Subcutaneous abdominal adipose tissue (tissue), 5 donors: Measurements from ENCODE around the gene KDELR3.
A peak's percentile ranks its signal among the peaks of the same experiment; 100 is the strongest.

Experiments
- H3K27ac ChIP-seq: one replicate; pipeline ENCODE4 v1.7.0; 2013; ENCODE audit warnings: low read depth, mild to moderate bottlenecking, inconsistent platforms, low read length, moderate library complexity
- H3K27me3 ChIP-seq, 5 donors: one replicate each; pipeline ENCODE4 v1.7.0; 2013; ENCODE audit warnings: low read length in 5 of 5, inconsistent platforms in 1 of 5; ENCODE audit not compliant: control insufficient read depth in 5 of 5, insufficient read depth in 4 of 5
- H3K36me3 ChIP-seq, 5 donors: one replicate each; pipeline ENCODE4 v1.7.0; 2013; ENCODE audit warnings: low read length in 5 of 5; ENCODE audit not compliant: control insufficient read depth in 5 of 5, insufficient read depth in 5 of 5
- H3K4me1 ChIP-seq, 5 donors: one replicate each; pipeline ENCODE4 v1.7.0; 2013; ENCODE audit warnings: low read length in 5 of 5, mild to moderate bottlenecking in 3 of 5, moderate library complexity in 1 of 5; ENCODE audit not compliant: control insufficient read depth in 5 of 5, insufficient read depth in 5 of 5
- H3K4me3 ChIP-seq, 5 donors: one replicate each; pipeline ENCODE4 v1.7.0; 2013; ENCODE audit warnings: low read length in 5 of 5, low read depth in 1 of 5
- H3K9ac ChIP-seq, 5 donors: one replicate each; pipeline ENCODE4 v1.7.0; 2013; ENCODE audit warnings: low read length in 5 of 5, mild to moderate bottlenecking in 4 of 5, moderate library complexity in 3 of 5
- H3K9me3 ChIP-seq, 5 donors: one replicate each; pipeline ENCODE4 v1.7.0; 2013; ENCODE audit warnings: low read length in 5 of 5; ENCODE audit not compliant: control insufficient read depth in 5 of 5
- donor health status: healthy.
- donor health status: healthy.
- donor health status: healthy.
- donor health status: healthy.
- donor health status: healthy.

KDELR3 gene

DNA sequence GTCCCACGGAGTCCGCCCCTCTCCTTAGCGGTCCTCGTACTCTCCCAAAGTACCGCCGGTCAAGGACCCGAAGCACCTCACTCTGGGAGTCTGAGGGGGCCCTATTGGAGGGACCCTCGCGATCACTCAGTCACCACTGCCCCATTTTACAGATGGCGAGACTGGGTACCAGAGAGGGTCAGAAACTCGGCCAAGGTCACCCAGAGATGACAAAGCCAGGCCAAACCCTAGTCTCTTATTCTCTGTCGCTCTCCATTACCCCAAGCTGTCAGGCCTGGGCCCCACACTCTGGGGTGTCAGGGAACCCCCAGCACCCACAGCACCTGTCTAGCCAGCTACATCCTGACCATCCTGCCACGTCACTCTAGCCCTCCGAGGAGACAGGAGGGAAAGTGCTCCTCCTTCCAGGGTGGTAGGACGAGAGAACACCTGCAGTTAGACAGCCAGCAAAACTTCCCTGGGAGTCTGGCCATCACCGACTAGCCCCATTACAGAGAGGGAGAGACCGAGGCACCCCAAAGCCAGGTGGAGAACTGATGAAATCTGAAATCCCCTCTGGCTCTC is 11.5 kb upstream of the KDELR3 start:
- Histone ChIP-seq H3K36me3 (no peaks in the 10 kb centered on the region), H3K4me3 (no peak overlapping the region), H3K9me3 (no peaks in the 10 kb centered on the region), H3K27ac (no peak overlapping the region), H3K4me1 (peaks cover 0 to 15% (median 9%) of the 10 kb centered on the region in 5 donors), H3K9ac (no peak overlapping the region), H3K27me3 (peaks cover 36 to 59% (median 56%) of the 10 kb centered on the region in 5 donors)

DNA sequence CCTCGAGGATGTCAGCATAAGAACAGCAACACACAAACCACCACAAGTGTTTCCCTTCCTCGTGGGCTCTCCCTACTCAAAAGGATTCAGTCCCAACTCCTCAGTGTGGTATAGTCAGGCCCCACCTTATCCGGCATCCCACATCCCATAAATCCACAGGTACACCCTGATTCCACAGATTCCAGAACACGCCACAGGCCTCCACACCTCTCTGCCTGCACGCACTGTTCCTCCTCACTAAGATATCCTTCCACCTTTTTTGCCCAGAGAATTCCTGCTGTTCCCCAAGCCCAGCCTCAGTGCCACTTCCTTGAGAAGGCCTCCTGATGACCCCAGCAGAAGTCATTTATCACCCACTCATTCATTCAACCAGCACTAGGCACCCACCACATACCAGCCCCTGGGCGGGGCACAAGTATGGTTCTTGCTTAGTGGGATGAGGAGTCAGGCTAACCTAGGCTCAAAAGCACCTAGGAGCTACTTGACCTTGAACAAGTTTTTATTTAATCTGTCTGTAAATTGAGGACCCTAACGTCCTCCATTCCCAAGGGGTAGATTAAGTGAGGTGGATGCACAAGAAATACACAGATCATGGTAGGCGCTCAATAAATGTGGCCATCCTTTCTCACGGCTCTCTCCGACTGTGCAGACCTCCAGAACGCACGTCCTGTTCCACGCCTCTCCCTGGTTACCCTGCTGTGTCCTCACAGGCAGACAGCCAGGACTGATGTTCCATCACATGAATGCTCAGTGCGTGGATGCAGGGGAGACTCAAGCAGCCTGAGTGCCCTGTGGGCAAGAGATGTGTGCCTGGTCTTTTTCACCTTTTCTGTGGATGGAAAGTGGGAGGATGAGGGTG is 10.8 kb upstream of the KDELR3 start:
- H3K27me3 ChIP-seq = peaks cover 37 to 60% (median 54%) of the 10 kb centered on the region in 5 donors
- H3K9ac ChIP-seq = no peak overlapping the region

DNA sequence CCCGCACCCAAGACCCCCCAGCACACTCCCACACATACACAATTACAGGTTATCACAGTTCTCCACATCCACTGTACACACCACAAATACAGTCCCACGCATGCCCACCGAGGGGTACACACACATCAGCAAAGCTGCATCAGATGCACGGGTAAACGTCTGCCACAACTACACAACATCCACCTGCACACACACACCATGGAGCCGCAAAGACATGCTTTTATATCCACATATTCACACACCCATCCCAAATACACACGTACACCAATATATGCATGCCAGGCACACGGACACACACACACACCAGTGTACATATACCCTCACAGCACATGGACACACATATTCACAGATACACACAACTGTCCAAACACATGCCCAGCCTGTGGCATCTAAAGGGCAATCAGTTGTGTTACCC is 7.5 kb upstream of the KDELR3 start:
- H3K4me3 ChIP-seq = no peak overlapping the region
- H3K27me3 ChIP-seq = peaks cover 24 to 47% (median 35%) of the 10 kb centered on the region in 5 donors

More for the DNA sequence above, 10.8 kb upstream of the KDELR3 start:
- Histone ChIP-seq H3K4me1 (peaks cover 0 to 22% (median 16%) of the 10 kb centered on the region in 5 donors), H3K4me3 (no peak overlapping the region), H3K36me3 (no peaks in the 10 kb centered on the region), H3K27ac (no peak overlapping the region), H3K9me3 (no peaks in the 10 kb centered on the region)

DNA sequence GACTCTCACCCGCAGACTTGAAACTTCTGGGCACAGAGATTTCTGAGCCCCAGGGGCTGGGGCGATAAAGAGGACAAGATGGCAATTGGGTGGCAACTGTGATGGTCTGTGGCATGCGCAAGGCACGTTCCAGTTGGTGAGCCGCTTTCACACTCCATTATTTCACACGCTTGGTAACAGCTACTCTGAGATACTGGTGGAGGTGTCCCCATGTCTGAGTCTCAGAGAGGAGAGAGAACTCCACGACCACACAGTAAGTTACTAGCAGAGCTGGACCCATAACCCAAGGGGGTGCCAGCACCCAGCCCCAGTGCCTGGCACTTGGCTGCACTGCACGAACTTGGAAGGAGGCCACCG is 6.9 kb upstream of the KDELR3 start:
- peaks cover 0 to 22% (median 19%) of the 10 kb centered on the region in 5 donors for H3K4me1 ChIP-seq
- no peaks in the 10 kb centered on the region for H3K9me3 ChIP-seq
- H3K9ac ChIP-seq = no peak overlapping the region
- H3K27me3 ChIP-seq = peaks cover 24 to 43% (median 35%) of the 10 kb centered on the region in 5 donors
- no peaks in the 10 kb centered on the region for H3K36me3 ChIP-seq
- no peak overlapping the region for H3K27ac ChIP-seq
- H3K4me3 ChIP-seq = no peak overlapping the region

More for the DNA sequence above, 7.5 kb upstream of the KDELR3 start:
- H3K9me3 ChIP-seq = no peaks in the 10 kb centered on the region
- no peak overlapping the region for H3K9ac ChIP-seq
- no peaks in the 10 kb centered on the region for H3K36me3 ChIP-seq
- H3K27ac ChIP-seq = no peak overlapping the region
- peaks cover 0 to 22% (median 20%) of the 10 kb centered on the region in 5 donors for H3K4me1 ChIP-seq

DNA sequence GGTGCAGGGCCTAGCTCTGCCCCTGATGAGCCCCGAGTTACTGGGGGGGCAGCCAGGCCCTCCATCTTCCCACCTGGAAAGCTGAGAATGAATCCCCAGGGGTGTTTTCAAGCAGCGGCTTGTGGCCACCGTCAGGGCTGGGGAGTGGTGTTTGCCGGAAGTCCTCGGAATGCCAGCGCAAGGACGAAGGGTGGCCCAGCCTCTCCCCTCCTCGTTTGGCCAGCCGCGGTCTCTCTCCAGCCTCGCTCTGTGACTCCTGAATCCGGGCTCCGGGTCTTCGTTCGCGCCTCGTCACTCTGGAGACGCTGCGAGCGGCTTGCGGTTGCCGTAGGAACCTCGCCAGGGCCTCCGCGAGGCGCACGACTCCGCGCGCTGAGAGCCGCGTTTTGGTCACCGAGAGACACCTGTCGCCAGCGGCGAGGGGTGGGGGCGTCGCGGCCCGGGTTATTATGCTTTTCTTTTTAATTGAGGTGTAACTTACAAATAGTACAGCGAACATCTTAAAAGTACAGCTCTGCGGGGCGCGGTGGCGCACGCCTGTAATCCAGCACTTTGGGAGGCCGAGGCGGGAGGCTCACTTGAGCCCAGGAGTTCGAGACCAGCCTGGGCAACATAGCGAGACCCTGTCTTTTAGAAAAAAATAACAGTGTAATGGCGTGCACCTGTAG is 6.3 kb upstream of the KDELR3 start:
- Histone ChIP-seq H3K27me3 (peaks cover 21 to 38% (median 31%) of the 10 kb centered on the region in 5 donors), H3K27ac (no peak overlapping the region), H3K4me1 (peaks cover 0 to 22% (median 19%) of the 10 kb centered on the region in 5 donors), H3K9ac (no peak overlapping the region), H3K4me3 (peak overlapping the region in 2 of 5 donors; percentile 11 to 13), H3K9me3 (no peaks in the 10 kb centered on the region), H3K36me3 (no peaks in the 10 kb centered on the region)

DNA sequence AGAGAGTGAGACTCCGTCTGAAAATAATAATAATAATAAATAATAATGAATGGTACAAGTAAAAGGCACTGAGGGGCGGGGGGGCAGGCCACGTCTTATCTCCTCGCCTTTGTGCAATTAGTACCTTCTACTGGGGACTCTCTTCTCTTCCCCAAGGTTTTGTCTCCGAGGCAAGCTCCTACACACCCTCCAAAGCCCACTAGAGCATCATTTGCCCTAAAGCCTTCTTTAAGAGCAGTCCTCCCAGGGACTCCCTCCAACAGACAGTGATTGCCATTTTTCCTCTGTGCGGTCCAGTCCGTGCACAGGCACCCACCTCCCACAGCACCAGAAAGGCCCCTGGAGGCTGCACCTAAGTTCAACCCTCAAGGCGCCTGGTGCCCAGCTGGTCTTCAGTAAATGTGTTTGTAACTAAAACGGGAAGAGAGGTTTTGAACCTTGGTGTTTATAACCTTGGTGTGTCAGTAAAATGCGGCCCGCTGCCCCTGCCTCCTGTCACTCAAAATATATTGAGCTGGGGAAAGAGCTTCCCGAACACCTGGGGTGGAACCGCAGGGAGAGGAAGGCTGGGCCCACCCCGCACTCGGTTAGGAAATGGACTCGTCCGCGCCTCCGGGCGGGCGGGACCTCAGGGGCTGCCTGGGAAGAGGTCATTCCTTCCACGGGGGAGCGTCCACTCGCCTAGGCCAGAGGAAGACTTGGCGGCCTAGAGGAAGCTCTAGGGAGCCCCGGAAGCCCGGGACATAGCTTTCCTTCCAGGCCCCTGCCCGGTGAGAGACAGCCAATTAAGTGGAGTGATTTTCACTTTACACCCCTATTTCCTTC is 4.7 kb upstream of the KDELR3 start:
- Histone ChIP-seq H3K4me1 (peaks cover 0 to 32% (median 28%) of the 10 kb centered on the region in 5 donors), H3K9ac (peak overlapping the region in 1 of 5 donors; percentile 41), H3K36me3 (no peaks in the 10 kb centered on the region), H3K27ac (no peak overlapping the region), H3K4me3 (no peak overlapping the region), H3K9me3 (no peaks in the 10 kb centered on the region), H3K27me3 (peaks cover 11 to 26% (median 16%) of the 10 kb centered on the region in 5 donors)

DNA sequence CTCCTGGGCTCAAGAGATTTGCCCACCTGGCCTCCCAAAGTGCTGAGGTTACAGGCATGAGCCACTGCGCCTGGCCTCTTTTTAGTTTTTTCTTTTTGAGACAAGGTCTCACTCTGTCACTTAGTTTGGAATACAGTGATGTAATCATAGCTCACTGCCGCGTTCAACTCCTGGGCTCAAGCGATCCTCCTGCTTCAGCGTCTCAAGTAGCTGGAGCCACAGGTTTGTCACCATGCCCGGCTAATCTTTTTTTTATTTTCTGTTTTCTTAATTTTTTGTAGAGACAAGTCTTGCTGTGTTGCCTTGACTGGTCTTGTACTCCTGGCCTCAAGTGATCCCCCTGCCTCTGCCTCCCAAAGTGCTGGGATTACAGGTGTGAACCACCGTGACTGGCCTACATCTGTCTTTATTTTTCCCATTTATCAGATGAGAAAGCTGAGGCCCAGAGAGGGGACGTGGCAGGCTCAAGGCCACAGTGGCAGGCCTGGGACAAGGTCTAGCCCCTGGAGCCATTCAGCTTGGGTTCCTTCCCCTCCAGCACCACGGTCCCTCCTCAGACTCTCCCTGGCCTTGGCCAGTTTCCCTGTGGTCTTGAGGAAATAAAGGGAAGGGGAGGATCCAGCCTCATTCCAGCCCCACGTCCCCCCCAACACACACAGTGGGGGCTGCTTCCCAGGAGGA is 2.8 kb upstream of the KDELR3 start:
- Histone ChIP-seq H3K4me1 (peaks cover 0 to 43% (median 39%) of the 10 kb centered on the region in 5 donors), H3K27me3 (peaks cover 4 to 10% (median 5%) of the 10 kb centered on the region in 5 donors), H3K9ac (no peak overlapping the region), H3K36me3 (no peaks in the 10 kb centered on the region), H3K4me3 (no peak overlapping the region), H3K9me3 (no peaks in the 10 kb centered on the region), H3K27ac (no peak overlapping the region)

DNA sequence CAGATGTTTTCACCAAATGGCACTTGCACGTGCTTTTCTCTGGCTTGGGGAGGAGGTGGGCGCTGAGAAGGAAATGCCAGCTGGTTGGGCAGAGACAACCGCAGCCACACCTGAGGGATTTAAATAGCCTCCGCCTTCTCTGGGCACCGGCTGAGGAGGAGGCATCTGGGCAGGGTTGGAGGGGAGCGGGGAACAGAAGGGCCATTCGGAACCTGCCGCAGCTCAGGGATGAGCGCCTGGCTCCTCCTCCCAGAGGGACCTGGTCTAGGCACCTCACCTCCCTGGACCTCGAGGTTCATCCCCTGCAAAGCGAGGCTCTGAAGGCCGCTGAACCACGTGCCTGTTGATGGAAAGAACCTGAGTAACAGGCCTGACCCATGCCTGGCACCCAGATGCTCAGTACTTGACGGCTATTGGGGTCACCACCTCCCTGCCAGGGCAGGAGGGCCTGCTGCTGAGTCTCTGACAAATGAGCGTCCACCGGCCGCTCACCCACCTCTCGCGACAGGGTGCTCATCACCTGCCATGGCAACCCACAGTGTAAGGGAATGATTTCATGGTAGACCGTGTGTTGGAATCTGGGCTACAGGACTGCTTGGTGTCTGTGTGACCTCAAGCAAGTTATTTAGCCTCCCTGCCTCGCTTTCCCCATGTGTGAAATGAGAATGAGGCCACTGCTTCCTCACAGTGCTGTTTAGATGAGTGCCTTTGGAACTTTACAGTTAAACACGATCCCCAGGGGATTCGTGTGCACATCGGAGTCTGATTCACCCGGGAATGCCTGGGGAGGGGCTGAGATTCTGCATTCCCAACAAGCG is 2.0 kb upstream of the KDELR3 start:
- H3K4me3 ChIP-seq = no peak overlapping the region
- no peaks in the 10 kb centered on the region for H3K36me3 ChIP-seq
- H3K27ac ChIP-seq = no peak overlapping the region
- peaks cover 0 to 43% (median 39%) of the 10 kb centered on the region in 5 donors for H3K4me1 ChIP-seq
- no peaks in the 10 kb centered on the region for H3K9me3 ChIP-seq
- H3K27me3 ChIP-seq = peaks cover 0 to 5% (median 4%) of the 10 kb centered on the region in 5 donors
- no peak overlapping the region for H3K9ac ChIP-seq
